ENCODE results near the gene FXYD4.
"Not testable (repeated sequence)": the region's sequence is repeated elsewhere in the genome, so short reads cannot be mapped to it uniquely, and the experiment has no call there.

FXYD4 gene

GRCh38 chr10:43371418-43371817 lies at the start of gene FXYD4:
Gene FXYD4 (plus strand): TSS chr10:43371636. CDS start chr10:43373747, 2,111 bp downstream.
- DNase-seq = no peak

DNA sequence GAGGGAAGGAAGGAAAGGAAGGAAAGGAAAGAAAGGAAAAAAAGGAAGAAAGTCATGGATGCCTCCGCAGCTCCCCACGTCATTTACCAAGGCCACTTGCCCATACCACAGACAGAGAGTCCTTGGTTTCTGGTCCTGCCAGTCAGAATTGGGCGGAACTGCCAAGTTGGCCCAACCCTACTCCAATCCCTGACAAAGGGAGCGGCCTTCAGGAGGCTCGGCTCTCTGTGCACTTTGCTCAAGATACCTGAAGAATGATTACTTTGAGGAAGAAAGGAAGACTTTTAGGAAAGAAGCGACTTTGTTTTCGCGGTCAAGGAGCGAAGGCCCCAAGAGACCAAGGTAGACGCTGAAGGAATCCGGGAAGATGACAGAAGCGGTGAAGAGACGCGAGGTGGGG lies 49.1 kb upstream of the FXYD4 start:
- no peak for DNase-seq

- DNase-seq = peak; percentile 89
Observed at GRCh38 chr10:43322769-43323168, 48.7 kb upstream of the FXYD4 start.

DNA sequence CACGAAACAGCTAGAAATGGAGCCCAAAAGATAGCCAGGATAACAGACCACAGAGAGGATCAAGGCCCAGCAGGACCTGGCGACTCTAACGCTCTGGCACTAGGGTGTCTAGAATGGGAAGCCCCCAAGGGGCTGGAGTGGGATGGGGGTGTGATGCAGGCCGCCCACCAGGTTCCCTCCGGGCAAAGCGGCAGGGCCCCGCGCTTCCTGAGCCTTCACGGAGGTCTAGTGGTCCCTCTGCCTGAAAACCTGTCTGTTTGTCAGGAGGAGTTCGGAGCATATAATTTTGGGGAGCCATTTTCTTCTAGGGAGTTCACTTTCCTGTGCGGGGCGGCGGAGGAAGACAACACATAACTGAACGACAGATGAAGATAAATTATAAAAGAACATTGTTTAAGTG lies 48.2 kb upstream of the FXYD4 start:
- DNase-seq = no peak

- DNase-seq = no peak
Observed at GRCh38 chr10:43324876-43325275, 46.6 kb upstream of the FXYD4 start.

- no peak for DNase-seq
Observed at GRCh38 chr10:43327171-43327570, 44.3 kb upstream of the FXYD4 start.

GRCh38 chr10:43327986-43328385 lies 43.5 kb upstream of the FXYD4 start:
- DNase-seq = no peak

GRCh38 chr10:43328810-43329209 lies 42.6 kb upstream of the FXYD4 start:
- DNase-seq = not testable (repeated sequence)

- not testable (repeated sequence) for DNase-seq
Observed at GRCh38 chr10:43329246-43329885, 42.1 kb upstream of the FXYD4 start.

DNA sequence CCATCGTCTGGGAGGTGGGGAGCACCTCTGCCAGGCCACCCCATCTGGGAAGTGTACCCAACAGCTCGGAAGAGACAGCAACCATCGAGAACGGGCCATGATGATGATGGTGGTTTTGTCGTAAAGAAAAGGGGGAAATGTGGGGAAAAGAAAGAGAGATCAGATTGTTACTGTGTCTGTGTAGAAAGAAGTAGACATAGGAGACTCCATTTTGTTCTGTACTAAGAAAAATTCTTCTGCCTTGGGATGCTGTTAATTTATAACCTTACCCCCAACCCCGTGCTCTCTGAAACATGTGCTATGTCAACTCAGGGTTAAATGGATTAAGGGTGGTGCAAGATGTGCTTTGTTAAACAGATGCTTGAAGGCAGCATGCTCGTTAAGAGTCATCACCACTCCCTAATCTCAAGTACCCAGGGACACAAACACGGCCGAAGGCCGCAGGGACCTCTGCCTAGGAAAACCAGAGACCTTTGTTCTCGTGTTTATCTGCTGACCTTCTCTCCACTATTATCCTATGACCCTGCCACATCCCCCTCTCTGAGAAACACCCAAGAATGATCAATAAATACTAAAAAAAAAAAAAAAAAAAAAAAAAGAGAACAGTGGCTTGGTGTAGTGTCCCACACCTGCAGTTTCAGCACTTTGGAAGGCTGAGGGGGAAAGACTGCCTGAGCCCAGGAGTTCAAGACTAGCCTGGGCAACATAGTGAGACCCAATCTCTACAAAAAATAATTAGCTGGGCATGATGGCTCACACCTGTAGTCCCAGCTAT lies 41.2 kb upstream of the FXYD4 start:
- not testable (repeated sequence) for DNase-seq

DNA sequence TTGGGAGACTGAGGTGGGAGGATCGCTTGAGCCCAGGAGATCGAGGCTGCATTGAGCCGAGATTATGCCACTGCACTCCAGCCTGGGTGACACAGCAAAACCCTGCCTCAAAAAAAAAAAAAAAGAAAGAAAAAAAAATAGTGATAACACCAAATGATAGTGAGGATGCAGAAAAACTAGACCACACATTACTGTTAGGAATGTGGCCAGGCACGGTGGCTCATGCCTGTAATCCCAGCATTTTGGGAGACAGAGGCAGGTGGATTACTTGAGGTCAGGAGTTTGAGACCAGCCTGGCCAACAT lies 40.7 kb upstream of the FXYD4 start:
- DNase-seq = not testable (repeated sequence)

GRCh38 chr10:43333653-43334052 lies 37.8 kb upstream of the FXYD4 start:
- no peak for DNase-seq

DNA sequence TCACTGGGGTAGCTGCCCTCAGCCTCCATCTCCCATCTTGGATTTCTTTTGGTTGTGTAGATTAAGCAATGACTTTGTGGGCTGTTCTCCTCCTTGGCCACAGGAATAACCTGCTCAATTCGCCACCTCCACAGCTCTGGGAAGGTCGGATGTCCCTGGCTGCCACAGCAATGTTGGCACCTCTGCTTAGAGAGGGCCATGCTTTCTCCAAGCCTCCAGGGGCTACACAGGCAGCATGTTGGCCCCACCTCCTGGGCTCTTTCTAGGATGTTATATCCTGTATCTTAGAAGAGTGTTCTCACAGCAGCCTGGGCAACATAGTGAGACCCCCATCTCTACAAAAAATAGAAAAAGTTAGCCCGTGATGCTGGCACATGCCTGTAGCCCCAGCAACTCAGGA lies 35.4 kb upstream of the FXYD4 start:
- DNase-seq = no peak

- DNase-seq = no peak
Observed at GRCh38 chr10:43336641-43337318, 34.7 kb upstream of the FXYD4 start.

- not testable (repeated sequence) for DNase-seq
Observed at GRCh38 chr10:43337536-43337935, 33.9 kb upstream of the FXYD4 start.

GRCh38 chr10:43338117-43338516 lies 33.3 kb upstream of the FXYD4 start:
- no peak for DNase-seq

GRCh38 chr10:43339136-43339535 lies 32.3 kb upstream of the FXYD4 start:
- no peak for DNase-seq

- no peak for DNase-seq
Observed at GRCh38 chr10:43340101-43340500, 31.3 kb upstream of the FXYD4 start.

GRCh38 chr10:43340619-43341018 lies 30.8 kb upstream of the FXYD4 start:
- no peak for DNase-seq

GRCh38 chr10:43341450-43341849 lies 30.0 kb upstream of the FXYD4 start:
- DNase-seq = no peak

DNA sequence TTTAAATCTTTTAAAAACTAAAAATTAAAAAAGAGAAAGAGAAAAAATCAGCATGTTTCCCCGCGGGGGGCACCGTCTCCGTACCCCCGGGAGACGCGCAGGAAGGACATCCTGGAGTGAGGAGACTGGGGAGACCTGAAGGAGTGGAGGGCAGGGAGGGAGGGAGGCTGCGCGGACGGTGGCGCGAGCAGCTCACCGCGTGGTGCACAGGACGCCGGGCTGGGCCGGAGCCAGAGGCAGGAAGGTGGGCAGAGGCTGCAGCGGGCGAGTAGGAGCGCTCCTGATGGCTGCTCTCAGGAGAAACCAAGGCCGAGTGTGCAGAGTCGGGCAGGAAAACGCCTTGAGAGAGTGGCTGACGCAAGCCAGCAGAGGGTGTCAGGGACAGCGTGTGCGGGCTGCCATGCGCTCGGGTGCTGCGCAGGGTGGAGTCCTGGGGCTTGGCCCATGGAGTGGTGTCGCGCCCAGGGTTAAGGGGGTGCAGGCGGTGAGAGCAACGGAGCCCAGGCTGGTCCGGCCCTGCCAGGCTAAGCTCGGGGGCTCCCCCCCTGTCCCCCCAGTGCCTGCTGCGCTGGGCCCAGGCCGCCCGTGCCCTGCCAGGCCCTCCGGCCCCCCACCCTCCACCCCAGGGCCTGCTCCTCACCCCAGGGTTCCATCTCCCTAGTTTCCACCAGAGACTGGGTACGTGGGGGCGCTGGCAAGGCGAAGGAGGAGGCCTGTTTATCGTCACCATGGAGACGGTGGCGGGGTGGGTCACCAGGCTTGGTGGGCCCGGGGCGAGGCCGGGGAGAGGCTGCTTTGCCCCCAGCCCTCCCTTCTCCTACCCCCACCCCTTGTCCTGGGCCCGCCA lies 28.9 kb upstream of the FXYD4 start:
- DNase-seq = no peak

DNA sequence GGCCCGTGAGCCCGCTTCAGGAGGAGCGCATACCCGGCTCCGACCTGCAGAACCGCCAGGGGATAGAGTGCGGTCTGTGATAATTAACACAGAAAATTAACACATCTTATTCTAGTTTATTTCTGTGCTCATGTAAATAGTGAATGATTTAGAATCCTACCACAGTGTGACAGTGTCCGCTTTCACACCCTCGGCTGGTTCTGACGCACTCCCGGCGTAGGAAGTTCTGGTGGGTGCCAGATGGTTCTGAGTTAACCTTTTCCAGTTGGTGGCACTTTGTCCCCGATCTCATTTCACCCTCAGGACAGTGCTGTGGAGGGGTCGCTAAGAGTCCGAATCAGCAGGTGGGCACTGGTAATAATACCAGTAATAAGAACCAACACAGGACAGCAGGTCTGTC lies 28.3 kb upstream of the FXYD4 start:
- no peak for DNase-seq

GRCh38 chr10:43344051-43344450 lies 27.4 kb upstream of the FXYD4 start:
- DNase-seq = no peak
